SU-DHL-6 (cell line): ENCODE results near the gene ARHGAP26.

Experiments
- H2AFZ ChIP-seq: fragments of 200-600 bp; sonication (generic); 2 replicates; pipeline ENCODE4 v1.6.1; 2014; ENCODE audit warnings: low read depth, mild to moderate bottlenecking, moderate library complexity, mixed read lengths, antibody characterized with exemption, low read length; ENCODE audit not compliant: severe bottlenecking
- H3F3A ChIP-seq: fragments of 200-600 bp; shearing (Covaris generic); 2 replicates; pipeline ENCODE4 v1.6.0; 2016; ENCODE audit warnings: antibody characterized with exemption, mild to moderate bottlenecking; ENCODE audit not compliant: insufficient read depth
- H3K27ac ChIP-seq: fragments of 200-600 bp; sonication (generic); 2 replicates; pipeline ENCODE4 v1.5.1; 2016; ENCODE audit warnings: low read depth, mild to moderate bottlenecking, low read length, moderate library complexity, mixed read lengths
- H3K27me3 ChIP-seq: fragments of 200-600 bp; sonication (generic), shearing (Covaris generic); 2 replicates; pipeline ENCODE4 v1.6.0; 2014; ENCODE audit warnings: mild to moderate bottlenecking, low read length
- H3K36me3 ChIP-seq: fragments of 200-600 bp; sonication (generic); 2 replicates; pipeline ENCODE4 v1.6.1; 2014; ENCODE audit warnings: mild to moderate bottlenecking, low read length, mixed read lengths
- H3K4me2 ChIP-seq: fragments of 300-600, 200-600 bp; shearing (Covaris generic), sonication (generic); 2 replicates; pipeline ENCODE4 v1.6.0; 2014; ENCODE audit warnings: low read length, low read depth, mild to moderate bottlenecking; ENCODE audit not compliant: poor library complexity, severe bottlenecking
- H3K4me3 ChIP-seq: fragments of 200-600 bp; sonication (generic); 2 replicates; pipeline ENCODE4 v1.5.1; 2014; ENCODE audit warnings: antibody characterized with exemption, low read length, mild to moderate bottlenecking, mixed read lengths; ENCODE audit not compliant: insufficient read depth, poor library complexity, severe bottlenecking
- H3K79me2 ChIP-seq: fragments of 200-600 bp; sonication (generic); 2 replicates; pipeline ENCODE4 v1.6.1; 2014; ENCODE audit warnings: mild to moderate bottlenecking, low read length, moderate library complexity; ENCODE audit not compliant: insufficient read depth
- H3K9ac ChIP-seq: fragments of 200-600 bp; sonication (generic); 2 replicates; pipeline ENCODE4 v1.7.0; 2014; ENCODE audit warnings: mild to moderate bottlenecking, low read length
- H3K9me2 ChIP-seq: fragments of 200-600 bp; sonication (generic); replicated peaks from 2 replicates; pipeline ENCODE4 v1.6.1; 2014; ENCODE audit warnings: low read length; ENCODE audit not compliant: insufficient read depth
- H3K9me3 ChIP-seq: fragments of 200-600 bp; sonication (generic); 2 replicates; pipeline ENCODE4 v1.6.1; 2014; ENCODE audit warnings: low read length, mixed read lengths; ENCODE audit not compliant: insufficient read depth
- H4K20me1 ChIP-seq: fragments of 200-600 bp; sonication (generic); 2 replicates; pipeline ENCODE4 v1.6.1; 2014; ENCODE audit warnings: low read depth, mild to moderate bottlenecking, antibody characterized with exemption, low read length, moderate library complexity, mixed read lengths
- CTCF ChIP-seq: fragments of 200-600 bp; sonication (generic); IDR thresholded peaks from one replicate; pipeline ENCODE4 v1.5.1; 2017; ENCODE audit warnings: antibody characterized with exemption, mild to moderate bottlenecking, low read length, moderate library complexity; ENCODE audit not compliant: insufficient read depth, poor library complexity, severe bottlenecking
- EZH2phosphoT487 ChIP-seq: fragments of 200-600 bp; sonication (generic), shearing (Covaris generic); conservative IDR thresholded peaks from 2 replicates; pipeline ENCODE4 v1.6.1; 2018; ENCODE audit warnings: mild to moderate bottlenecking, antibody characterized with exemption, low read length, moderate library complexity, mixed read lengths

The ARHGAP26 gene

GRCh38 chr5:142851731-142852130 is 81.6 kb downstream of the ARHGAP26 start:
- no peaks in the 10 kb centered on the region for H3K27me3 ChIP-seq
- no peak overlapping the region for H3K27ac ChIP-seq
- no peak overlapping the region for H3K4me3 ChIP-seq
- no peaks in the 10 kb centered on the region for H3K9me2 ChIP-seq
- TF ChIP-seq EZH2phosphoT487 (no peak), CTCF (no peak)
- H3K79me2 ChIP-seq, result no peaks in the 10 kb centered on the region
- no peak overlapping the region for H3K9ac ChIP-seq
- H3K36me3 ChIP-seq, result no peaks in the 10 kb centered on the region
- H2AFZ ChIP-seq, result no peak overlapping the region
- H4K20me1 ChIP-seq, result no peaks in the 10 kb centered on the region
- no peak overlapping the region for H3K4me2 ChIP-seq
- no peaks in the 10 kb centered on the region for H3F3A ChIP-seq
- no peaks in the 10 kb centered on the region for H3K9me3 ChIP-seq

- no peak overlapping the region for H3K9ac ChIP-seq
- no peaks in the 10 kb centered on the region for H3K9me3 ChIP-seq
- no peaks in the 10 kb centered on the region for H3K9me2 ChIP-seq
- TF ChIP-seq CTCF (no peak), EZH2phosphoT487 (no peak)
- H3K79me2 ChIP-seq, result no peaks in the 10 kb centered on the region
- no peak overlapping the region for H2AFZ ChIP-seq
- H3F3A ChIP-seq, result no peaks in the 10 kb centered on the region
- no peaks in the 10 kb centered on the region for H4K20me1 ChIP-seq
- H3K36me3 ChIP-seq, result no peaks in the 10 kb centered on the region
- no peak overlapping the region for H3K4me3 ChIP-seq
- H3K27me3 ChIP-seq, result no peaks in the 10 kb centered on the region
- H3K4me2 ChIP-seq, result no peak overlapping the region
- no peak overlapping the region for H3K27ac ChIP-seq
Measured at GRCh38 chr5:142852416-142853198, 82.4 kb downstream of the ARHGAP26 start.

- Histone ChIP-seq H3K4me3 (no peak overlapping the region), H3K9me2 (no peaks in the 10 kb centered on the region), H3K36me3 (no peaks in the 10 kb centered on the region), H3K4me2 (no peak overlapping the region), H3K9me3 (no peaks in the 10 kb centered on the region), H3K79me2 (no peaks in the 10 kb centered on the region), H3F3A (no peaks in the 10 kb centered on the region), H2AFZ (no peak overlapping the region), H3K9ac (no peak overlapping the region), H3K27ac (no peak overlapping the region), H3K27me3 (no peaks in the 10 kb centered on the region), H4K20me1 (no peaks in the 10 kb centered on the region)
- no peak for TF ChIP-seq CTCF
- TF ChIP-seq EZH2phosphoT487, result no peak
Measured at GRCh38 chr5:142853682-142854081, 83.5 kb downstream of the ARHGAP26 start.
